Measurements from ENCODE around the gene TRIO.
A peak's percentile ranks its signal among the peaks of the same experiment; 100 is the strongest.

The TRIO gene

DNA sequence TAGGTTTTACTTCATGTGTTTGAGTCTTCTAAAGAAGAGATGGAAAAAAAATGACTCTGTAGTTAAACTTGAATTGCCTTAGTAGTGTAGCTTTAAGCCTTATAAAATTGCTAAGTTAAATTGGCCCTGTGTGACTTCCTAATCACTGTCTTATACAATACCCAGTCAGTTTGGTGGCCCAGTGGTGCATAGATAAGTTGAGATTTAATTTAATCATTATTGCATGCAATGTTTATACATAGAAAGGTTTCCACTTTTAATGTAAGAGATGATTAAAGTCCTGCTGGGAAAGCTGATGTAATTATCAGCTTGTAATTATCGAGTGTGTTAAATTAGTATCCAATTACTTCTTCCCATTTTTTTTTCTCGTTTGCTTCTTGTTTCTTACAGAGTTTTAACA is 187.1 kb downstream of the TRIO start:
- DNase-seq (ENCODE audit: low spot score), result no peak

GRCh38 chr5:14330729-14331385 is 187.7 kb downstream of the TRIO start:
- no peak for DNase-seq (ENCODE audit: low spot score)

GRCh38 chr5:14331386-14331781 is 188.2 kb downstream of the TRIO start:
- no peak for DNase-seq (ENCODE audit: low spot score)

GRCh38 chr5:14332038-14332631 is 189.0 kb downstream of the TRIO start:
- no peak for DNase-seq (ENCODE audit: low spot score)

GRCh38 chr5:14332746-14333145 is 189.6 kb downstream of the TRIO start:
- no peak for DNase-seq (ENCODE audit: low spot score)

DNA sequence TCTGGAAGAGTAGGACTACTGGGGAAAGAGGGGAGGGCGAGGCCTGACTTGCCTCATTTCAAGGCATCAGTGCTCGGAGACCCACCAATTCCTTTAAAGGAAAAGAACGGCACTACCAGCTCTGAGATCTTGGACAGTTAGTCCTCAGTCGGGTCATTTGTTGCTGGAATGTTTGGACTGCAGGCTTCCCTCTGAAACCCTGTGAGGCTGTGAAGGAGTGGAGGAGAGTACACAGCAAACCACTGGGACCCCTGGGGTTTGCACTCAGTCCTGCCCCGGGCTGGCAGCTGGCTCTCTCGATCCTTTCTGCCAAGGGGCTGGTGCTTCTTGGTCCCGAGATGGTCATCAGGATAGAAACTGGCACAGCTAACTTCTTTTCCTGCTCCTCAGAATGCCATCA is 194.5 kb downstream of the TRIO start:
- no peak for DNase-seq (ENCODE audit: low spot score)

- DNase-seq (ENCODE audit: low spot score), result no peak
Observed at GRCh38 chr5:14339468-14339867, 196.3 kb downstream of the TRIO start.

DNA sequence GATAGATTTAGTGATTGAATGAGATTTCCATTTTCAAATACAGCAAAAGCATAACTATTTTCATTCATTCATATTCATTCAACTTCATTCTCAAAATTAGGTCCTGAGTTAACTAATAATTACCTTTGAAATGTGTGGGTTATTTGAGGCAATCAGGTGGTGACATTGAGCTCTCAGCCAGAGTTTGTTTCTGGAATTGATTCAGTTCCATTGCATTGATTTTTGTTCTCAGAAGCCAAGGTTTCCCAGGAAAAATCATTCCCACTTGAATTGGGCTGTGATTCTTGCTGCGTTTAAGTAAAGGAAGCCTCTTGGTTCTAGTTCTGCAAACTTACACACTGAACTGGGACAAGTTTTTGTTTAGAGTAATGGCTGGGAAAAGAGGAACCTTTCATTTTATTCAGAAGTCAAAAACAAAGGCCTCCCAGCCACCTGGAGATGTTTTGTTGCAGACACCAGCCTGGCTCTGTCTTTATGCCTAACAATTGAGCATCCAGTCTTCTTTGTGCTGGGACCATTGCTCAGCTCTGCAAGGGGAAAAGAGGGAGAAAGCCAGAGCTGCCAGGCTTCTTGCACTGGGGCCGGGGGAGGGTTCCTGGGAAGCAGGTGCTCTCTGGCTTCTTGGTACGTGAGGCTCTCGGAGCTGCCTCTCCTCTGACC is 198.6 kb downstream of the TRIO start:
- no peak for DNase-seq (ENCODE audit: low spot score)

DNA sequence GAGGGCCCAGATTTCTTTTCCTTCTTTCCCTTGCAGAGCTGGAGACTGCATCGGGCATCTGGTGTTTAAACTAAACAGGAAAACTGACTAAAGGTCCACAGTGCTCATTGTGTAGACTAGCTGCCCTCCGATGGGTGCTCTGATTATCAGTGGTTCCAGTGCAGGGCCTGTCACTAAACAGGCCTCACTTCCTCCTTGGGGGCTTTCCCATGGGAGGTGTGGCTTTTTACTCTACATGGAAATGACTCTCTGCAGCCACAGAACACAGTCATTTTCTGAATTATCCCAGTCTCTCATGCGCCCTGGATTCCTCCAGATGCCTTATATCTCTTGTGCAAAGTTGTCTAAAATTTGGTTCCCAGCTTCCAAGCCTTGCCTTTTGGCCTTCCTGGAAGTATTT is 199.2 kb downstream of the TRIO start:
- DNase-seq (ENCODE audit: low spot score), result no peak

GRCh38 chr5:14343376-14343775 is 200.2 kb downstream of the TRIO start:
- DNase-seq (ENCODE audit: low spot score), result no peak

- DNase-seq (ENCODE audit: low spot score), result no peak
Observed at GRCh38 chr5:14347522-14347921, 204.4 kb downstream of the TRIO start.

- DNase-seq (ENCODE audit: low spot score), result no peak
Observed at GRCh38 chr5:14348142-14348541, 205.0 kb downstream of the TRIO start.

DNA sequence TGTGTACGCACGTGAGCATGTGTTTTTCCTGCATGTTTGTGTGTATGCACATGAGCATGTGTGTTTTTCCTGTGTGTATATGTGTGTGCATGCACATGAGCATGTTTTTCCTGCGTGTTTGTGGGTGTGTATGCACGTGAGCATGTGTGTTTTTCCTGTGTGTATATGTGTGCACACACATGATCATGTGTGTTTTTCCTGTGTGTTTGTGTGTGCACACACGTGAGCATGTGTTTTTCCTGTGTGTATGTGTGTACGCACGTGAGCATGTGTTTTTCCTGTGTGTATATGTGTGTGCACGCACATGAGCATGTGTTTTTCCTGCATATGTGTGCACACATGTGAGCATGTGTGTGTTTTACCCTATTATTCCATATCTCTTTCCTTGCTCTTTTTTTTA is 205.9 kb downstream of the TRIO start:
- DNase-seq (ENCODE audit: low spot score), result no peak

- no peak for DNase-seq (ENCODE audit: low spot score)
Observed at GRCh38 chr5:14351086-14351661, 208.0 kb downstream of the TRIO start.

DNA sequence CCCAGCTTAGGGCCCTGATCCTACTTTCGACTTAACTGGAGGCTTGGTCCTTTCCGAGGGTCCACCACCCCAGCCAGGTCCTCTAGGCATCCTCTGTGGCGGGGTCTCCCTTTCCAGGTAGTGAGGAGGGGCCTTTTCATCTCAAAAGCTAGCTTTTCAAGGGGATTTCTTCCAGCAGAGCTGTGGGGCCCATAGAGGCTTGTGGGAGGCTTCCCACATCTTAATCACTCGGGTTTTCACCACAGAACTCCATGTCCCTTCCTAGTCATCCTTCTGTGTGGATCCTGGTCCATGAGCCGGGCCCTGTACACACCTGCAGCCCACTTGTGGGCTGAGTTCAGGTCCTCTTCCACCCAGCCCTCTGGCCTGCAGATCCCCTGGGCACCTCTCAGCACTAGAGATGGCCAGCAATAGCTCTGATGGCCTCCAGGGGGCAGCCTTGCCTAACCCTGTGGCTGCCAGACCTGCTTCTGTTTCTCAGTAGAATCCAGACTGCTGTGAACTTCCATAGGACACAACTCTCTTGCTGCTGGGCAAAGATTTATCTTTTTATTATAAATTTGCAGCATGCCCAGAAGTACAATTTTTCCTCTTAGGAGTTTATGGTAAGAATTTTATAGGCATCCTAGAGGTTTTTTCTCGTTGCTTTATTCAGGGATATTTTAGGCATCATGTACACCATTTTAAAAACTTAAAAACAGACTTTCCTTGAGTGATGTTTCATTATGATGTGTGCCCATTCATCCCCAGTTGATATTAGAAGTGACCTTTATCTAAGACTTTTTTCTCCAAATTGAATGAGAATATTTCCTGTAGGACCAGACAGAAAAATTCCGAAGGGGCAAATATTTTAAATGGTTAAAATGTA is 208.9 kb downstream of the TRIO start:
- peak; percentile 73 for DNase-seq (ENCODE audit: low spot score)

DNA sequence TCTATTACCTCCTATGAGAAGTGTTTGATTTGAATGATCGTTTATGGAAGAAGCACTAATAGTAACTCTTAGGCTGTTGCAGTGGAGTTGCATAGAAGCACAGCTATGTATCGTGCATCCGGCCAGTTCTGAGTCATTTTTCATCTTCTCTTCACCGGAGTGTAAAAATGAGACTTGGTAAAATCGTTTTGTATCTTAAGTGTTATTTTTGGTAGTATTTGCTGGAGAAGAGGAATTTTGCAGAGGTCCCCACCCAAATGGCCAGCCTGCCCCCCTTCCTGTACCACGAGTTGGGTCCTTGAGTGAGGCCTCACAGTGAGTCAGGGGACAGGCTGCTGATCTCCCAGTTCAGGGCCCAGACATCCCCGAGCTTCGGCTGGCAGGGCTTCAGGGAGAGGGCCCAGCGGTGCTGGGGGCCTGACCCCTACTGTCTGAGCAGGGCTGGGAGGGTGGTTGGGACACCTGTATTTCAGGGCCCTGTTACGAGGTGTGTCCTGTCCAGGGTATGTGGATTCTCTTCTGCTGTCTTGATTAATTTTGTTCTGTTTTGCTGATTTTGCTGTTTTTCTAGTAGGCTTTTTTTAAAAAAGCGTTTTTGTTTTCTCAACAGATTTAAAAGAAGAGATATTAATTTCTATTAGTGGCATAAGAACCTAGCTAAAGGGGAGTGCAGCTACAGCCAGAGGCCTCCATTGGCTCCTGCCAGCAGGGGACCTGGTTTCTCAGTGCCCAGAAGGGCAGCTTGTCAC is 210.8 kb downstream of the TRIO start:
- DNase-seq (ENCODE audit: low spot score), result no peak

GRCh38 chr5:14355391-14355790 is 212.2 kb downstream of the TRIO start:
- no peak for DNase-seq (ENCODE audit: low spot score)

- no peak for DNase-seq (ENCODE audit: low spot score)
Observed at GRCh38 chr5:14356305-14356704, 213.2 kb downstream of the TRIO start.

GRCh38 chr5:14357441-14357840 is 214.3 kb downstream of the TRIO start:
- no peak for DNase-seq (ENCODE audit: low spot score)

DNA sequence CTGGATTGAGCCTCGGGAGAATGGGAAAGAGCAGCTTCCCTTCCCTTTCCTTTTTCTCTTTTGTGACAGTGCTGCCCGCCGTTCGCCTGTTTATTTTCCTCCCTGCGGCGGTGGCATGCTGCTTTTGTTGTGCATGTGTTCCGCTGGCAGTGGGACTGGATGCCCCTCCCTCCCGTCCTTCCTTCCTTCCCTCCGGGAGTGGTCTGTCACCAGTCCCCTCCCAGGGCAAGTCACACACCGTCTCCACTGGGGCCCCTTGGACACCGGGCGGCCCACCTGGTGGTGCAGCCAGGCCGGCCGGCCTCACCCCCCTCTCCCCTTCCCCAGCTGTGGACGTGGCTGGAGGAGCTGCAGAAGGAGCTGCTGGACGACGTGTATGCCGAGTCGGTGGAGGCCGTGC is 214.7 kb downstream of the TRIO start:
- peak; percentile 64 for DNase-seq (ENCODE audit: low spot score)

DNA sequence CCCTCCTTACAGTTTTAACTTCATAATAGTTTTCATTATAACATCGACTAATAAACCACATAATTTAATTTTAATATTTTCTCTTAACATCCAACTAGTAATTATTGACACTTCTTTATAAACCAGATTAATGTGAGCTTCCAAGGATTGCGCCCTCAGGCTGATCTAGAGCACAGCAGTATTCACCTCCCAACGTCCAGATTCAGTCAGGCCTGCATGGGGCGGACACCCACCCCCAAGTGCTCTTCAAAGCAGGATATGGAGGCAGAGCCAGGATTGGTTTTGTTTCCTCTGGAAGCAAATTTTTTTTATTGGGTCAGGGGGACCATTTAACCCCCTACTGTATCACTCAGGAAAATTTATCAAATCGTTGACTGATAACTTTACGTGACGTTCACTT is 215.4 kb downstream of the TRIO start:
- DNase-seq (ENCODE audit: low spot score), result no peak

All from ecto neural progenitor cell (in vitro differentiated cells).